Measurements from ENCODE around the gene ADCY5.

The ADCY5 gene

GRCh38 chr3:123457841-123458240 lies 9.0 kb upstream of the ADCY5 start:
- no peak for DNase-seq

GRCh38 chr3:123453675-123454074 lies 4.8 kb upstream of the ADCY5 start:
- DNase-seq, result no peak

- no peak for DNase-seq
Measured at GRCh38 chr3:123451186-123451585, 2.3 kb upstream of the ADCY5 start.

GRCh38 chr3:123449997-123450604 lies 1.2 kb upstream of the ADCY5 start:
- DNase-seq, result no peak

- no peak for DNase-seq
Measured at GRCh38 chr3:123449102-123449996, 459 bp upstream of the ADCY5 start.

GRCh38 chr3:123447749-123448517 lies 957 bp downstream of the ADCY5 start:
- no peak for DNase-seq

GRCh38 chr3:123447416-123447748 lies 1.5 kb downstream of the ADCY5 start:
- DNase-seq, result no peak

- DNase-seq, result no peak
Measured at GRCh38 chr3:123446610-123447109, 2.2 kb downstream of the ADCY5 start.

- no peak for DNase-seq
Measured at GRCh38 chr3:123446210-123446609, 2.7 kb downstream of the ADCY5 start.

- no peak for DNase-seq
Measured at GRCh38 chr3:123445702-123446101, 3.2 kb downstream of the ADCY5 start.

GRCh38 chr3:123444744-123445143 lies 4.1 kb downstream of the ADCY5 start:
- no peak for DNase-seq

GRCh38 chr3:123444023-123444422 lies 4.9 kb downstream of the ADCY5 start:
- no peak for DNase-seq

- DNase-seq, result no peak
Measured at GRCh38 chr3:123442908-123443307, 6.0 kb downstream of the ADCY5 start.

GRCh38 chr3:123442125-123442524 lies 6.8 kb downstream of the ADCY5 start:
- DNase-seq, result no peak

- no peak for DNase-seq
Measured at GRCh38 chr3:123439806-123440580, 8.9 kb downstream of the ADCY5 start.

GRCh38 chr3:123432832-123433523 lies 15.9 kb downstream of the ADCY5 start:
- no peak for DNase-seq

- DNase-seq, result no peak
Measured at GRCh38 chr3:123431658-123432324, 17.1 kb downstream of the ADCY5 start.

- no peak for DNase-seq
Measured at GRCh38 chr3:123431007-123431657, 17.8 kb downstream of the ADCY5 start.

- no peak for DNase-seq
Measured at GRCh38 chr3:123430266-123430665, 18.6 kb downstream of the ADCY5 start.

- DNase-seq, result no peak
Measured at GRCh38 chr3:123429362-123430125, 19.3 kb downstream of the ADCY5 start.
